Skeletal muscle satellite cell (primary cell): ENCODE data around the gene CTRB1.

Experiments used
- H3K27me3 ChIP-seq: 2 replicates; pipeline ENCODE4 v1.7.0; 2013; ENCODE audit warnings: low read length; ENCODE audit not compliant: control insufficient read depth, insufficient read depth
- H3K36me3 ChIP-seq: 2 replicates; pipeline ENCODE4 v1.7.0; 2013; ENCODE audit warnings: mild to moderate bottlenecking, control low read depth, low read length; ENCODE audit not compliant: insufficient read depth
- H3K4me1 ChIP-seq: 2 replicates; pipeline ENCODE4 v1.7.0; 2013; ENCODE audit warnings: low read length; ENCODE audit not compliant: control insufficient read depth, insufficient read depth
- H3K4me2 ChIP-seq: 2 replicates; pipeline ENCODE4 v1.7.0; 2013; ENCODE audit warnings: mild to moderate bottlenecking, low read length
- H3K4me3 ChIP-seq: 2 replicates; pipeline ENCODE4 v1.7.0; 2013; ENCODE audit warnings: low read length
- H3K9ac ChIP-seq: 2 replicates; pipeline ENCODE4 v1.7.0; 2013; ENCODE audit warnings: mild to moderate bottlenecking, low read depth, low read length, moderate library complexity
- H3K9me3 ChIP-seq: replicated peaks from 2 replicates; pipeline ENCODE4 v1.7.0; 2013; ENCODE audit warnings: mild to moderate bottlenecking, control low read depth, low read length

The CTRB1 gene

GRCh38 chr16:75229172-75230031 lies 10.6 kb downstream of the CTRB1 start:
- Histone ChIP-seq H3K4me3 (no peak overlapping the region), H3K9ac (no peak overlapping the region), H3K4me1 (peaks cover 5% of the 10 kb centered on the region), H3K9me3 (no peaks in the 10 kb centered on the region), H3K4me2 (no peak overlapping the region), H3K36me3 (peaks cover 63% of the 10 kb centered on the region), H3K27me3 (no peaks in the 10 kb centered on the region)

- Histone ChIP-seq H3K27me3 (no peaks in the 10 kb centered on the region), H3K4me1 (peaks cover 8% of the 10 kb centered on the region), H3K4me2 (no peak overlapping the region), H3K36me3 (peaks cover 74% of the 10 kb centered on the region), H3K9me3 (no peaks in the 10 kb centered on the region), H3K9ac (no peak overlapping the region), H3K4me3 (no peak overlapping the region)
These were observed 11.8 kb downstream of the CTRB1 start for GRCh38 chr16:75230471-75231110.

GRCh38 chr16:75231570-75231969 lies 12.8 kb downstream of the CTRB1 start:
- no peak overlapping the region for H3K4me3 ChIP-seq
- H3K36me3 ChIP-seq, result peaks cover 84% of the 10 kb centered on the region
- H3K4me2 ChIP-seq, result no peak overlapping the region
- no peaks in the 10 kb centered on the region for H3K27me3 ChIP-seq
- no peaks in the 10 kb centered on the region for H3K9me3 ChIP-seq
- no peak overlapping the region for H3K9ac ChIP-seq
- peaks cover 8% of the 10 kb centered on the region for H3K4me1 ChIP-seq

GRCh38 chr16:75233611-75233938 lies 14.8 kb downstream of the CTRB1 start:
- no peaks in the 10 kb centered on the region for H3K27me3 ChIP-seq
- no peak overlapping the region for H3K4me3 ChIP-seq
- H3K4me1 ChIP-seq, result peaks cover 19% of the 10 kb centered on the region
- H3K9me3 ChIP-seq, result no peaks in the 10 kb centered on the region
- H3K9ac ChIP-seq, result peak overlapping the region; percentile 13
- H3K4me2 ChIP-seq, result no peak overlapping the region
- H3K36me3 ChIP-seq, result peaks cover 87% of the 10 kb centered on the region

GRCh38 chr16:75234856-75235696 lies 16.3 kb downstream of the CTRB1 start:
- peaks cover 76% of the 10 kb centered on the region for H3K36me3 ChIP-seq
- H3K4me2 ChIP-seq, result no peak overlapping the region
- no peaks in the 10 kb centered on the region for H3K27me3 ChIP-seq
- no peaks in the 10 kb centered on the region for H3K9me3 ChIP-seq
- H3K4me1 ChIP-seq, result peaks cover 34% of the 10 kb centered on the region
- no peak overlapping the region for H3K9ac ChIP-seq
- no peak overlapping the region for H3K4me3 ChIP-seq

- peaks cover 74% of the 10 kb centered on the region for H3K36me3 ChIP-seq
These were observed 17.0 kb downstream of the CTRB1 start for GRCh38 chr16:75235721-75236193.

GRCh38 chr16:75236232-75236631 lies 17.4 kb downstream of the CTRB1 start:
- peaks cover 78% of the 10 kb centered on the region for H3K36me3 ChIP-seq
- H3K4me2 ChIP-seq, result no peak overlapping the region
- peaks cover 38% of the 10 kb centered on the region for H3K4me1 ChIP-seq
- H3K9me3 ChIP-seq, result no peaks in the 10 kb centered on the region
- no peak overlapping the region for H3K9ac ChIP-seq
- no peak overlapping the region for H3K4me3 ChIP-seq
- H3K27me3 ChIP-seq, result no peaks in the 10 kb centered on the region

More at GRCh38 chr16:75235721-75236193, 17.0 kb downstream of the CTRB1 start:
- Histone ChIP-seq H3K4me3 (no peak overlapping the region), H3K4me2 (no peak overlapping the region), H3K9me3 (no peaks in the 10 kb centered on the region), H3K27me3 (no peaks in the 10 kb centered on the region), H3K9ac (no peak overlapping the region), H3K4me1 (peaks cover 38% of the 10 kb centered on the region)

GRCh38 chr16:75236736-75237397 lies 18.1 kb downstream of the CTRB1 start:
- no peak overlapping the region for H3K4me3 ChIP-seq
- H3K27me3 ChIP-seq, result no peaks in the 10 kb centered on the region
- H3K9me3 ChIP-seq, result no peaks in the 10 kb centered on the region
- H3K4me1 ChIP-seq, result peaks cover 38% of the 10 kb centered on the region
- no peak overlapping the region for H3K9ac ChIP-seq
- no peak overlapping the region for H3K4me2 ChIP-seq
- H3K36me3 ChIP-seq, result peaks cover 79% of the 10 kb centered on the region

- Histone ChIP-seq H3K4me1 (peaks cover 38% of the 10 kb centered on the region), H3K9me3 (no peaks in the 10 kb centered on the region), H3K27me3 (no peaks in the 10 kb centered on the region), H3K36me3 (peaks cover 83% of the 10 kb centered on the region), H3K4me3 (no peak overlapping the region), H3K9ac (peak overlapping the region; percentile 80), H3K4me2 (peak overlapping the region; percentile 60)
These were observed 18.8 kb downstream of the CTRB1 start for GRCh38 chr16:75237398-75238131.

GRCh38 chr16:75238132-75238852 lies 19.5 kb downstream of the CTRB1 start:
- Histone ChIP-seq H3K4me3 (peak overlapping the region; percentile 42), H3K4me1 (peaks cover 38% of the 10 kb centered on the region), H3K27me3 (no peaks in the 10 kb centered on the region), H3K9ac (peak overlapping the region; percentile 80), H3K36me3 (peaks cover 80% of the 10 kb centered on the region), H3K4me2 (peak overlapping the region; percentile 60), H3K9me3 (no peaks in the 10 kb centered on the region)
